ENCODE measurements around the gene RPL22. TPM values are rescaled to one million over a fixed set of nuclear protein-coding genes. Genes with fewer than 3 reads are reported as not detected.

RPL22 gene
- total RNA-seq, 4 donors from 2014 or later = 126 to 281 (median 227) TPM

GRCh38 chr1:6198646-6199297, 623 bp downstream of the RPL22 start:
- TF ChIP-seq CTCF (IDR thresholded peaks at IDR 0.05) (no peak), EP300 (IDR thresholded peaks at IDR 0.05) (no peak), POLR2A (IDR thresholded peaks at IDR 0.05) (no peak), POLR2AphosphoS5 (IDR thresholded peaks at IDR 0.05) (no peak)
- Histone ChIP-seq H3K9me3 (no peaks in the 10 kb centered on the region), H3K4me1 (peaks cover 4 to 56% (median 22%) of the 10 kb centered on the region in 3 donors), H3K27ac (peak overlapping the region; percentile 16 to 86 (median 82)), H3K27me3 (no peaks in the 10 kb centered on the region), H3K36me3 (peaks cover 0 to 38% of the 10 kb centered on the region in 2 donors), H3K4me3 (peak overlapping the region; percentile 59 to 66)
- ATAC-seq = no peak
- 0 to 1% methylated on average over 16 to 17 of the region's 31 CpGs for WGBS, 2 donors (ENCODE audit: low coverage in 1 of 2)

- no peaks in the 10 kb centered on the region for H3K9me3 ChIP-seq
- ATAC-seq = no peak
These were observed 1.5 kb downstream of the RPL22 start for GRCh38 chr1:6197746-6198427.

GRCh38 chr1:6191968-6192367, 7.4 kb downstream of the RPL22 start:
- H3K4me3 ChIP-seq = no peak overlapping the region
- no peaks in the 10 kb centered on the region for H3K27me3 ChIP-seq
- ATAC-seq = no peak
- no peaks in the 10 kb centered on the region for H3K9me3 ChIP-seq
- WGBS, 2 donors (ENCODE audit: low coverage in 1 of 2) = 67 to 83% methylated on average over 1 of the region's 1 CpG
- no peak overlapping the region for H3K27ac ChIP-seq
- H3K4me1 ChIP-seq = peaks cover 0 to 28% (median 2%) of the 10 kb centered on the region in 3 donors
- H3K36me3 ChIP-seq = peaks cover 0 to 97% of the 10 kb centered on the region in 2 donors
- TF ChIP-seq CTCF (IDR thresholded peaks at IDR 0.05) (no peak), POLR2A (IDR thresholded peaks at IDR 0.05) (no peak), EP300 (IDR thresholded peaks at IDR 0.05) (no peak), POLR2AphosphoS5 (IDR thresholded peaks at IDR 0.05) (no peak)

More at GRCh38 chr1:6197746-6198427, 1.5 kb downstream of the RPL22 start:
- Histone ChIP-seq H3K4me1 (peaks cover 4 to 56% (median 22%) of the 10 kb centered on the region in 3 donors), H3K4me3 (peak overlapping the region in 1 of 2 donors; percentile 59), H3K27ac (no peak overlapping the region), H3K36me3 (peaks cover 0 to 47% of the 10 kb centered on the region in 2 donors), H3K27me3 (no peaks in the 10 kb centered on the region)
- WGBS, 2 donors (ENCODE audit: low coverage in 1 of 2) = 39 to 47% methylated on average over 5 to 6 of the region's 6 CpGs
- TF ChIP-seq CTCF (IDR thresholded peaks at IDR 0.05) (no peak), POLR2A (IDR thresholded peaks at IDR 0.05) (no peak), EP300 (IDR thresholded peaks at IDR 0.05) (no peak), POLR2AphosphoS5 (IDR thresholded peaks at IDR 0.05) (no peak)

GRCh38 chr1:6188466-6188865, 10.9 kb downstream of the RPL22 start:
- Histone ChIP-seq H3K27me3 (no peaks in the 10 kb centered on the region), H3K9me3 (no peaks in the 10 kb centered on the region), H3K27ac (no peak overlapping the region), H3K4me3 (no peak overlapping the region), H3K36me3 (peaks cover 0 to 86% of the 10 kb centered on the region in 2 donors), H3K4me1 (peaks cover 0 to 17% (median 0%) of the 10 kb centered on the region in 3 donors)
- TF ChIP-seq EP300 (IDR thresholded peaks at IDR 0.05) = no peak
- no peak for TF ChIP-seq POLR2A (IDR thresholded peaks at IDR 0.05)
- TF ChIP-seq CTCF (IDR thresholded peaks at IDR 0.05) = no peak
- TF ChIP-seq POLR2AphosphoS5 (IDR thresholded peaks at IDR 0.05) = no peak
- WGBS, 2 donors (ENCODE audit: low coverage in 1 of 2) = 0 to 69% methylated on average over 1 to 3 of the region's 8 CpGs
- ATAC-seq = no peak
